T-helper 17 cell (primary cell): ENCODE results near the gene SCYGR6. TPM values are rescaled to one million over a fixed set of nuclear protein-coding genes. Genes with fewer than 3 reads are reported as not detected.
"Not testable (repeated sequence)": the region's sequence is repeated elsewhere in the genome, so short reads cannot be mapped to it uniquely, and the experiment has no call there.

Source experiments
- ATAC-seq: fragments of 150-1000 bp; cut with Tn5 transposase; 2 replicates; pipeline ENCODE4 v1.10.0; 2021; ENCODE audit warnings: mild to moderate bottlenecking, moderate library complexity
- DNase-seq, 3 donors: peaks; one replicate each; pipeline versions ENCODE4 v3.0.0 to v3.0.0-alpha.2; 2020 to 2021
- H3K9me3 ChIP-seq: one replicate; pipeline ENCODE4 v1.7.0; 2013; ENCODE audit warnings: low read length, mild to moderate bottlenecking; ENCODE audit not compliant: control insufficient read depth, poor library complexity, severe bottlenecking
- H3K27ac Mint-ChIP-seq: one replicate; pipeline ENCODE4 v1.8.0; 2022; ENCODE audit warnings: mild to moderate bottlenecking, moderate library complexity, mixed read lengths
- H3K27me3 Mint-ChIP-seq: one replicate; pipeline ENCODE4 v1.8.0; 2022; ENCODE audit warnings: mixed read lengths
- H3K36me3 Mint-ChIP-seq: one replicate; pipeline ENCODE4 v1.8.0; 2022; ENCODE audit warnings: low read depth, mixed read lengths
- H3K4me1 Mint-ChIP-seq: one replicate; pipeline ENCODE4 v1.8.0; 2022; ENCODE audit warnings: mild to moderate bottlenecking, mixed read lengths
- H3K4me3 Mint-ChIP-seq: one replicate; pipeline ENCODE4 v1.8.0; 2022; ENCODE audit warnings: mild to moderate bottlenecking, moderate library complexity, mixed read lengths
- total RNA-seq, 4 donors: library from RNA in 2 of 4; stranded (reverse) in 2 of 4; gene quantifications; one replicate each; pipeline ENCODE4 v1.2.3 and lab custom pipeline; 2022 to 2026

SCYGR6 gene, protein sequence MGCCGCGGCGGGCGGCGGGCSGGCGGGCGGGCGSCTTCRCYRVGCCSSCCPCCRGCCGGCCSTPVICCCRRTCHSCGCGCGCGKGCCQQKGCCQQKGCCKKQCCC
- not detected for total RNA-seq
- total RNA-seq (lab: John Stamatoyannopoulos, UW): 0 reads per million in 2 donors

DNA sequence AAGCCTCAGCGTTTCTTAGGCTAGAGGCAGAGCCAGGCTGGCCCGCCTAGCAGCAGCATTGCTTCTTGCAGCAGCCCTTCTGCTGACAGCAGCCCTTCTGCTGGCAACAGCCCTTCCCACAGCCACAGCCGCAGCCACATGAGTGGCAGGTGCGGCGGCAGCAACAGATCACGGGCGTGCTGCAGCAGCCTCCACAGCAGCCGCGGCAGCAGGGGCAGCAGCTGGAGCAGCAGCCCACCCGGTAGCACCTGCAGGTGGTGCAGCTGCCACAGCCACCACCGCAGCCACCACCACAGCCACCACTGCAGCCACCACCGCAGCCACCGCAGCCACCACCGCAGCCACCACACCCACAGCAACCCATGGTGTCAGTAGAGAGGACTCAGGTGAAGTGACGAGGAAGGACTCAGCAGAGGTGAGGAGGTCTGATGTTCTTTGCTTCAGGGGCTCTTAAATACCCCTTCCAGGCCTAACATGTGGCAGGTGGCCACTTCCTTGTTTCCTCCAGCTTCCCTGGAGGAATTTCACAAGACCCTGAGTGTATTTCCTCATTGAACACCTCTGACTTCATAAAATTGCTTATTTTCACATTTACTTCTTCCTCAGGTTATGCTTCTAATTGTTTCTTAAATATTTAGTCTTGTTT is at the start of gene SCYGR6:
Gene SCYGR6 (minus strand): TSS at position 364 of the 646 bp plus-strand sequence. CDS start 0 bp downstream, at position 364.
- H3K9me3 ChIP-seq: no peaks in the 10 kb centered on the region
- no peak within 1 kb of the TSS for H3K4me3 Mint-ChIP-seq

DNA sequence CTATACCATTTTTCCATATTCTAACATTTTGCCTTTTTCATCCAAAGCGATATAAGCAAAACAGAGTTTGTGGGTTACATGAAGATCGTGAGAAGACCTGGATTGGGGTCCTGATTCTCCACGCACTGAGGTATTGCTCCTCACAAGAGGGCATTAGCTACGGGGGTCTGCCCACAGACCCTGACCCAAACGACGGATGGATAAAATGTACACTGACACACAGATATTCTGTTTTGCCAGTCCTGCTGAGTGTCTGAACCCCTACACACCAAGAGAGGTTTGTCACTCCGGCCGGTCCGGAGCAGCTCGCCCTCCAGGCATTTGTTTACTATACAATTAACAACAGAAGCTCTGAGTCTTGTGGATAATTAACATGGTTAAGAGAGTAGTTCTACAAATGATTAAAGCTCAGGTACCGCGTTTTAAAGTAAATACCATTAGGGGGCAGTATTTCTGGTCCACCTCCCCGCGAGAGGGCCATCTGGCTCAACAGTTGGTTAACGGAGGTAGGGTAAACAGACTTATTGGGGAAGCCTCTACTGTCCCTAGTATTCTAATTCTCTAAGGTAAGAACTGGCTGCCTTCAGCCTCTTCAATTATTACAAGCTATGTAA is 49.6 kb upstream of the SCYGR6 start:
- Mint-ChIP-seq H3K4me3 (no peak overlapping the region), H3K36me3 (peaks cover 2% of the 10 kb centered on the region), H3K27ac (peak overlapping the region; percentile 57), H3K4me1 (peaks cover 19% of the 10 kb centered on the region), H3K27me3 (no peaks in the 10 kb centered on the region)
- no peak for DNase-seq
- no peaks in the 10 kb centered on the region for H3K9me3 ChIP-seq
- peak; percentile 72 for ATAC-seq

More for the DNA sequence above, at the start of gene SCYGR6:
- ATAC-seq (no peak), DNase-seq (no peak)
- Mint-ChIP-seq H3K36me3 (peaks cover 2% of the 10 kb centered on the region), H3K4me1 (peaks cover 2% of the 10 kb centered on the region), H3K27me3 (peaks cover 43% of the 10 kb centered on the region), H3K27ac (no peak within 1 kb of the TSS)

DNA sequence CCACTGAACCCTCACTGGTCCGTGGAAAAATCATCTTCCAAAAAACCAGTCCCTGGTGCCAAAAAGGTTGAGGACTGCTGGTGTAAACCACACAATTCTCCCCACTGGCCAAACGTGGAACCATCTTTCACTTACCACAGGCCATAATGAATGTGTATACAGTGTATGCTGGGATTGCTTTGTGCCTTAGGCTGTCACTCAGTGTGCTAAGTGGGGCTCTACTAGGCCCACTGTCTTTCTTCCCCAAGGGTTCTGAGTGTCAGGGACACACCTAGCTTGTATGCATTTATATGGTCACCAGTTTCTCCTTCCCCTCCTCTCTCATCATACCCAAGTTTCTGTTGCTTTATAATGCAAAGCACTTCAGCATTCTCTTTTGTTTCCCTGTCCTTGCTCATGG is 48.4 kb upstream of the SCYGR6 start:
- Mint-ChIP-seq H3K36me3 (peaks cover 2% of the 10 kb centered on the region), H3K27ac (no peak overlapping the region), H3K4me3 (no peak overlapping the region), H3K27me3 (no peaks in the 10 kb centered on the region), H3K4me1 (peaks cover 19% of the 10 kb centered on the region)
- H3K9me3 ChIP-seq: no peaks in the 10 kb centered on the region
- no peak for ATAC-seq
- DNase-seq: no peak

DNA sequence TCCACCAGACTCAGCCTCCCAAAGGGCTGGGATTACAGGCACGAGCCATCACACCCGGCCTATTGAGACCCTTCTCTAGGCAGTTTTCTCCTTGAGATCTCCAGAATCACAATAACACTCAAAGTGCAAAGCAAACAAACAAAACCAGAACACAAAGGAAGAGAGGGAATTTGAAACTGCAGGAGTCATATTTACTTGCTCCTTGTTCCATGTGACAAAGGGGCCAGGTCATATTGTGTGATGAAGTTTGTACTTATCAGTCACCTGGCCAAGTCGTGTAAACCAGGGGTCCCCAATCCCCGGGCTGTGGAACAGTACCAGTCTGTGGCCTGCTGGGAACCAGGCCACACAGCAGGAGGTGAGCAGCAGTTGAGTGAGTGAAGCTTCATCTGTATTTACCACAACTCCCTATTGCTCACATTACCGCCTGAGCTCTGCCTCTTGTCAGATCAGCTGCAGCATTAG is 47.7 kb upstream of the SCYGR6 start:
- H3K4me1 Mint-ChIP-seq: peaks cover 19% of the 10 kb centered on the region
- H3K27me3 Mint-ChIP-seq: no peaks in the 10 kb centered on the region
- no peaks in the 10 kb centered on the region for H3K9me3 ChIP-seq
- H3K27ac Mint-ChIP-seq: no peak overlapping the region
- H3K4me3 Mint-ChIP-seq: no peak overlapping the region
- ATAC-seq (no peak), DNase-seq (no peak)
- H3K36me3 Mint-ChIP-seq: peaks cover 2% of the 10 kb centered on the region

DNA sequence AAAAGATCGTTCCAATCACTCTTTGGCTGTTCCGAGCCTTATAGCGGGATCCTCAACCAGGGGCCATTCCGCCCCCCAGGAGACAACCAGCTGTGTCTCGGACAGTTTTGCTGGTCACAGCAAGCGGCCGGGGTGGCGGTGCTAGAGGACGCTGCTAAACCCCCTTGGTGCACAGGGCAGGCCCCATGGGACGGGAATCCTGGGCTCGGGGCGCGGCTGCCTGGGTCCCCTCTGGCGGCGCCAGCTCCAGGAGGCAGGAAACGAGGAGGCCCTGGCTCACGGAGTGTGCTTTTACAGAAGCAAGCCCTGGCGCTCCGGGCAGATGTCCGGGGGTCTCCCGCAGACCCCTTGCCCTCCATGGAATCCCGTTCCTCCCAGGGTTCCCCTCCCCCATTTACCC is 43.3 kb upstream of the SCYGR6 start:
- no peak overlapping the region for H3K4me3 Mint-ChIP-seq
- peaks cover 5% of the 10 kb centered on the region for H3K4me1 Mint-ChIP-seq
- ATAC-seq (no peak), DNase-seq (peak in 1 of 3 donors; percentile 5)
- H3K27ac Mint-ChIP-seq: no peak overlapping the region
- no peaks in the 10 kb centered on the region for H3K9me3 ChIP-seq
- peaks cover 5% of the 10 kb centered on the region for H3K27me3 Mint-ChIP-seq
- H3K36me3 Mint-ChIP-seq: peaks cover 2% of the 10 kb centered on the region

DNA sequence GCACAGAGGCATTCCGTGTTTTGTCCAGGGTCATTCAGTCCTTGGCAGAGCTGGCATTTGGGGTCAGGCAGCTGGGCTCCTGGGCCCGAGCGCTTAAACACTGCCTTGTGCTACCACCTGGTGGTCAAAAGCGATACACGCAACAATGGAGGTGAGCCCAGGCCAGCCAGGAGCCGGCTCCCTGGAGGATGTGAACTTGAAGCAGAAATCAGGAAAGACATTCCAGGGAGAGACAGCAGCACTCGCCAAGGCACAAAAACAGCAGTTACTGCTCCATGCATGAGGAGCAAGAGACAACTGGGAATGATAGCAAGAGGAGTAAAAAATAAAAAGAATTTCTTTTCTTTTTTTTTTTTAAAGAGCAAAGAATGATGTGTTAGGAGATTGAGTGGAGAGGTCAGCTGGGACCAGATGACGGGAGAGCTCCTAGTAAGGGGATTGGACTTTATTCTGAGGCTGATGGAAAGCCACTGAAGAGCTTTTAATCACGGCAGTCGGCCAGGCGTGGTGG is 41.9 kb upstream of the SCYGR6 start:
- peaks cover 2% of the 10 kb centered on the region for H3K36me3 Mint-ChIP-seq
- peak overlapping the region; percentile 95 for H3K27ac Mint-ChIP-seq
- H3K27me3 Mint-ChIP-seq: peaks cover 10% of the 10 kb centered on the region
- ATAC-seq: peak; percentile 93
- DNase-seq: peak; percentile 33 to 56 (median 34)
- peaks cover 5% of the 10 kb centered on the region for H3K4me1 Mint-ChIP-seq
- peak overlapping the region; percentile 60 for H3K4me3 Mint-ChIP-seq
- H3K9me3 ChIP-seq: no peaks in the 10 kb centered on the region

DNA sequence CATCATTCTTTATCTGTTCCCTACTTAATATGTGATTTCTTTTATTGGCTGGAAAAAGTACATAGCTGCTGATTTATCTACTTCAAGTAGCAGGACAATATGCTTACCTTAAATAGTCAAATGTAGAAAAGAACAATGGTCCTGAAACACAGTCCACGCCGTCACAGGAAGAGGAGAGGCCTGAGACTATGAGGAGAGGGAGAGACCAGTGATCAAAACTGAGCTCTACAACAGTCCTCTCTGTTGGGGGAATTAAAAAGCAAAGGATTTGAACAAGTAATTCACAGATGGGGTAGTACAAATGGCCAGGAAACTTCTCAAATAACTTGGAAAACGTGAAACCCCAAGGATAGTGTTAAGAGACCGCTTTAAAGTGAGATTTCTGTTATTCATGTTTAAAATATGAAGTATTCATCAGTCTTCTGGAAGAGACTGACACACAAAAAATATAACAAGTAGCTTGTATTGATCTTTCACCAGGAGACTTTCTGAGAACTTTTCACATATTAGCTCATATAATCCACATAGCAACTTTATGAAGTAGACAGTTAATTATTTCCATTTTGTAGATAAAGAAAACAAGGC is 41.3 kb upstream of the SCYGR6 start:
- Mint-ChIP-seq H3K4me3 (no peak overlapping the region), H3K27me3 (peaks cover 10% of the 10 kb centered on the region), H3K4me1 (peaks cover 5% of the 10 kb centered on the region), H3K27ac (peak overlapping the region; percentile 95), H3K36me3 (peaks cover 3% of the 10 kb centered on the region)
- DNase-seq (no peak), ATAC-seq (no peak)
- no peaks in the 10 kb centered on the region for H3K9me3 ChIP-seq

DNA sequence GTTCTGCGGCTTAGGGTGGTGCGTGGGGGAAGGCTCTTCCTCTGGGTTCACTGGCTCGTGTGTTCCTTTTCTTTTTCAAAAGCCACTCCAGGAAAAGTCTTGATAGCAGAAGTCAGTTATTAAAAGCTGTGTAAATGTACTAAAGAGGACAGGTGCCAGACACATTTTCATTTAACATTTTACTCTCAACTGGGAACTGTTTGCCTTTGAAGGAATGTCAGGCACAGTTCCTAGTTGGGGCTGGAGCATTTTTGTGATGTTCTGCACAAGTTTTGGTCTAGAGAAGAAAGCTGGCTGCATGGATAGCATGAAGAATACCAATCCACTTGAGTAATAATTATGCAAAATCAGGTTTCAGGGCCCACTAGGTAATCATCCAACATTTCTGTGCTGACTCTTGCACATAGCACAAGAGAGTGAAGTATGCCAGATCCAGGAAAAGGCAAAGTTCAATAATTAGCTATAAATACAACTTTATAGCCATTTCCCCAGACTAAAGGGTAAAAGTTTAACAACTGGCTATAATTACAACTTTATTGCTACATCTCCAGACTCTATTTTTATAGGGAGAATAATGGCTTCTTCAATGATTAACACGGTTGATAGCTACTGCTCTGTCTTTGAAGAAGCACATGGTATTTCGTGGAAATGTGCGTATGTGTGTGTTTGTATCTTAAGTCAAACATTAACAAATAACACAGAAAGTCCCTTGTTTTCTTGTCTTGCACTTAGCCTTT is 37.4 kb upstream of the SCYGR6 start:
- no peak overlapping the region for H3K27ac Mint-ChIP-seq
- no peaks in the 10 kb centered on the region for H3K9me3 ChIP-seq
- H3K27me3 Mint-ChIP-seq: peaks cover 17% of the 10 kb centered on the region
- DNase-seq (no peak), ATAC-seq (no peak)
- H3K36me3 Mint-ChIP-seq: peaks cover 5% of the 10 kb centered on the region
- peaks cover 8% of the 10 kb centered on the region for H3K4me1 Mint-ChIP-seq
- H3K4me3 Mint-ChIP-seq: peak overlapping the region; percentile 12

DNA sequence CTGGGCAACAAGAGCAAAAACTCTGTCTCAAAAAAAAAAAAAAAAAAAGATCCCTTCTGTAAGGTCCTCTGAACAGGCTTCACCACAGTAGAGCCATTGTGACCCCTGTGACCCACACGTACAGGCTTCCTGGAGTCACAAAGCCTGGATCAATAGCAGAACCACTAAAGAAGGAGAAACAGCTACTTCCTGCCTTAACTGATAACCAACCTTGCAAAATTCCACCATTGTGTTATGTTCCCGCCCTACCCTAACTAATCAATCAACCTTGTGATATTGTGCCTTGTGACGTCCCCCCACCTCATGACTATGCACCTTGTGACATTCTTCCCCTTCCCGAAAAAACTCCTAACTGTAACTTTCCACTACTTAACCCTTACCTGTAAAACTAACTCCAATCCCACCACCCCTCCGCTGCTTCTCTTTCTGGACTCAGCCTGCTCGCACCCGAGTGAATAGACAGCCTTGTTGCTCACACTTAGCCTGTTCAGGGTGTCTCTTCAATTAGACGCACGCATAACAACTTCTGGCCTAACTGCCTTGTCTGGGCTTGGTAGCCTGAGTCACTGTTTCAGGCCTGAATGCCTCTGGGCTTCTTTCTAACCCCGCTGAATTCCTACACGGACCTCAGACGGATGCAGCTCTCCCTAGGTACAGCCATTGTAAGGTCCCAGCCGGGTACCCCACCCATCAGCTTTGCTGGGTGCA is 35.0 kb upstream of the SCYGR6 start:
- DNase-seq: no peak
- peaks cover 3% of the 10 kb centered on the region for H3K36me3 Mint-ChIP-seq
- no peak overlapping the region for H3K27ac Mint-ChIP-seq
- H3K4me1 Mint-ChIP-seq: peaks cover 3% of the 10 kb centered on the region
- no peak overlapping the region for H3K4me3 Mint-ChIP-seq
- no peak for ATAC-seq
- H3K9me3 ChIP-seq: no peaks in the 10 kb centered on the region
- H3K27me3 Mint-ChIP-seq: peaks cover 20% of the 10 kb centered on the region

DNA sequence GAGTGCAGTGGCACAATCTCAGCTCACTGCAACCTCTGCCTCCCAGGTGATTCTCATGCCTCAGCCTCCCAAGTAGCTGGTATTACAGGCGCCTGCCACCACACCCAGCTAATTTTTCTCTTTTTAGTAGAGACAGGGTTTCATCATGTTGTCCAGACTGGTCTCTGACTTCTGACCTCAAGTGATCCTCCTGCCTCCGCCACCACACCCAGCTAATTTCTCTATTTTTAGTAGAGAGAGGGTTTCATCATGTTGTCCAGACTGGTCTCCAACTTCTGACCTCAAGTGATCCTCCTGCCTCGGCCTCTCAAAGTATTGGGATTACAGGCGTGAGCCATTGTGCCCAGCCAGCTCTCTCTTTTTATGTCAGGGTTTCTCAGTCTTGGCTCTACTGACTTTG is 31.7 kb upstream of the SCYGR6 start:
- H3K4me1 Mint-ChIP-seq, H3K9me3 ChIP-seq, H3K36me3 Mint-ChIP-seq, H3K4me3 Mint-ChIP-seq, H3K27ac Mint-ChIP-seq, ATAC-seq, DNase-seq: not testable (repeated sequence)
- peaks cover 15% of the 10 kb centered on the region for H3K27me3 Mint-ChIP-seq

DNA sequence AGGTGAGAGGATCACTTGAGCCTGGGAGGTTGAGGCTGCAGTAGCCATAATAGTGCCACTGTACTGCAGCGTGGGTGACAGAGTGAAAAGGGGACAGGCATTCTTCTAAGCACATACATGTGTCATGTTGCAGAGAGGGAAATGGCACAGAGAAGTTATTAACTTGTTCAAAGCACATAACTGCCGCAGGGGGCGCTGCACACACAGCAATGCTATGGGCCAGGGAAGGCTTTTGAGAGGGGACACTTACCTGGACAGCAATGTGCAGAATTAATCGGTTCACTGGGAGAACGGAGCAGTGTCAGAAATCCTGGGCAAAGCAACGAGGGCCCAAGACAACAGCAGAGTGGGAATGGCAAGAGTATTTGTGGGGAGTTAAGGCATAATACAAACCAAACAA is 23.5 kb upstream of the SCYGR6 start:
- Mint-ChIP-seq H3K27me3 (peaks cover 6% of the 10 kb centered on the region), H3K4me3 (no peak overlapping the region), H3K27ac (no peak overlapping the region), H3K36me3 (peaks cover 5% of the 10 kb centered on the region), H3K4me1 (peaks cover 5% of the 10 kb centered on the region)
- H3K9me3 ChIP-seq: no peaks in the 10 kb centered on the region
- ATAC-seq: no peak
- no peak for DNase-seq

DNA sequence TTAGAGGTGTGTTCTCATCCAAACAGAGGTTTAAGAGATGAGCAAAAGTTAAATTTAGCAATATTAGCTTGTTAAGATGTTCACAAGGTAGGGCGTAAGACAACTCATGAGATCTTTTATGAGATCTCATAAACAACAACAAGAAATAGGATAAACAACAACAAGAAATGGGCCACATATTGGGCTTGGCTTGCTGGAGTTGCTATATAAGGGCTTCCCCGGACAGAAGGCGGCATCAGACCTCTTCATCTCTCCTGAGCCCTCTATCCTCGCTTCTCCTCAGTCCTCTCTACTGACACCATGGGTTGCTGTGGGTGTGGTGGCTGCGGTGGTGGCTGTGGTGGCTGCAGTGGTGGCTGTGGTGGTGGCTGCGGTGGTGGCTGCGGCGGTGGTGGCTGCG is 21.0 kb upstream of the SCYGR6 start, which contains the start of gene SCYGR8:
Gene SCYGR8 (plus strand): TSS at position 301 of the 400 bp plus-strand sequence. CDS start 0 bp downstream, at position 301.
- peaks cover 5% of the 10 kb centered on the region for H3K4me1 Mint-ChIP-seq
- H3K36me3 Mint-ChIP-seq: peaks cover 5% of the 10 kb centered on the region
- peaks cover 6% of the 10 kb centered on the region for H3K27me3 Mint-ChIP-seq
- ATAC-seq: no peak
- no peaks in the 10 kb centered on the region for H3K9me3 ChIP-seq
- H3K4me3 Mint-ChIP-seq: no peak within 1 kb of the TSS
- no peak for DNase-seq
- no peak within 1 kb of the TSS for H3K27ac Mint-ChIP-seq
